CD4-positive, alpha-beta T cell (primary cell): Measurements from ENCODE around the gene PGAP3. TPM values are rescaled to one million over a fixed set of nuclear protein-coding genes. Genes with fewer than 3 reads are reported as not detected.

Experiments used
- ATAC-seq: fragments of 200-7000 bp; cut with Tn5 transposase; one replicate; pipeline ENCODE4 v1.10.0; 2022; ENCODE audit warnings: mild to moderate bottlenecking; ENCODE audit not compliant: poor library complexity
- CTCF ChIA-PET: fragments of 350-600 bp; sonication (Branson Sonifier 250); formaldehyde crosslinking; loops from one replicate; lab custom pipeline; 2021; ENCODE audit warnings: antibody characterized with exemption, inconsistent platforms; lab: Charles Lee
- POLR2A ChIA-PET: fragments of 350-600 bp; sonication (Branson Sonifier 250); formaldehyde crosslinking; loops from one replicate; lab custom pipeline; 2021; ENCODE audit warnings: antibody characterized with exemption, inconsistent platforms; lab: Charles Lee
- DNase-seq, 14 experiments: peaks; one replicate each; pipeline ENCODE4 v3.0.0-alpha.2; 2013 to 2020; ENCODE audit warnings: mixed read lengths in 2 of 14
- H3K27ac ChIP-seq, 2 donors: one replicate each; pipeline versions ENCODE4 v1.5.1 to v1.7.0; 2013; ENCODE audit warnings: low read length in 2 of 2, low read depth in 1 of 2, mild to moderate bottlenecking in 1 of 2
- H3K27me3 ChIP-seq, 2 experiments: 1 replicate in 1 of 2; 2 replicates in 1 of 2; pipeline versions ENCODE4 v1.6.1 to v1.7.0; 2013; ENCODE audit warnings: low read length in 2 of 2, control low read depth in 1 of 2, mild to moderate bottlenecking in 1 of 2, moderate library complexity in 1 of 2; ENCODE audit not compliant: insufficient read depth in 2 of 2, control insufficient read depth in 1 of 2
- H3K36me3 ChIP-seq: one replicate; pipeline ENCODE4 v1.6.1; 2013; ENCODE audit warnings: low read length, control low read depth; ENCODE audit not compliant: insufficient read depth
- H3K4me1 ChIP-seq: one replicate; pipeline ENCODE4 v1.6.1; 2013; ENCODE audit warnings: low read length, control low read depth; ENCODE audit not compliant: insufficient read depth
- H3K4me3 ChIP-seq: one replicate; pipeline ENCODE4 v1.5.1; 2013; ENCODE audit warnings: mild to moderate bottlenecking, low read length, moderate library complexity
- H3K9me3 ChIP-seq, 2 experiments: 1 replicate in 1 of 2; 2 replicates in 1 of 2; pipeline versions ENCODE4 v1.6.1 to v1.7.0; 2013; ENCODE audit warnings: low read length in 2 of 2, mild to moderate bottlenecking in 2 of 2, control low read depth in 1 of 2, moderate library complexity in 1 of 2; ENCODE audit not compliant: control insufficient read depth in 1 of 2, insufficient read depth in 1 of 2
- H3K27ac Mint-ChIP-seq: one replicate; pipeline ENCODE4 v1.8.0; 2020; ENCODE audit warnings: mixed read lengths
- H3K27me3 Mint-ChIP-seq: one replicate; pipeline ENCODE4 v1.8.0; 2021; ENCODE audit warnings: mixed read lengths
- H3K36me3 Mint-ChIP-seq: one replicate; pipeline ENCODE4 v1.8.0; 2021; ENCODE audit warnings: low read depth, mixed read lengths
- H3K4me1 Mint-ChIP-seq: one replicate; pipeline ENCODE4 v1.8.0; 2021; ENCODE audit warnings: low read depth, mixed read lengths
- H3K4me3 Mint-ChIP-seq: one replicate; pipeline ENCODE4 v1.8.0; 2020; ENCODE audit warnings: mild to moderate bottlenecking, mixed read lengths
- H3K9me3 Mint-ChIP-seq: one replicate; pipeline ENCODE4 v1.8.0; 2020; ENCODE audit warnings: mixed read lengths
- CTCF ChIP-seq: fragments of 200-600 bp; IDR thresholded peaks from one replicate; pipeline ENCODE4 v1.8.0; 2022; ENCODE audit warnings: antibody characterized with exemption, mild to moderate bottlenecking
- intact Hi-C, 2 experiments: fragments of 100-400 bp; cut with DNase I in 1 of 2; cut with micrococcal nuclease in 1 of 2; formaldehyde crosslinking; loops; one replicate each; pipeline versions ENCODE4 v1.15.1 to v1.9.0; 2023 to 2025; cut with DNase I, micrococcal nuclease
- microRNA-seq: library from miRNA; unstranded; fragments of <30 nt; microRNA quantifications from one replicate; pipeline ENCODE4 v1.2.0, GENCODE V29; 2021; ENCODE audit warnings: borderline microRNAs expressed, borderline replicate concordance
- total RNA-seq, 174 experiments: library from RNA in 2 of 174; stranded (reverse) in 2 of 174; gene quantifications; one replicate each; pipeline ENCODE4 v1.2.3 and lab custom pipeline; 2021 to 2026

PGAP3 gene
- total RNA-seq, 2 experiments from 2014 or later, result 26.1 to 30.7 TPM

- H3K4me3 Mint-ChIP-seq, result peak overlapping the region; percentile 62
- H3K27ac Mint-ChIP-seq, result peak overlapping the region; percentile 74
- no peak for TF ChIP-seq CTCF
- peaks cover 0 to 7% of the 10 kb centered on the region in 2 experiments for H3K9me3 ChIP-seq
- H3K27ac ChIP-seq, result no peak overlapping the region
- no peaks in the 10 kb centered on the region for H3K9me3 Mint-ChIP-seq
- intact Hi-C loops, result loop anchor here (1.0 to 10.0 kb wide), 14 partner anchors 12 to 358 kb away; partner anchors contain the start of genes IKZF3 (in 2 of the 2), MIEN1 (in 2 of the 2), PNMT (in 1 of the 2) and PSMD3 (in 1 of the 2)
- no peaks in the 10 kb centered on the region for H3K36me3 ChIP-seq
- H3K4me3 ChIP-seq, result peak overlapping the region; percentile 25
- CTCF ChIA-PET, result interaction anchor here (0.6 to 3.6 kb wide), 35 partner anchors 9 to 358 kb away, joined by 3 to 66 read pairs (median 7); partner anchors contain the start of genes CDK12, IKZF3, MIEN1 and PGAP3
- H3K27me3 Mint-ChIP-seq, result peaks cover 33% of the 10 kb centered on the region
- H3K4me1 ChIP-seq, result peaks cover 49% of the 10 kb centered on the region
- POLR2A ChIA-PET, result interaction anchor here (1.0 to 2.5 kb wide), 8 partner anchors 14 to 358 kb away, joined by 3 to 12 read pairs (median 6); partner anchors contain the start of genes MIEN1, PSMD3 and STARD3
- no peaks in the 10 kb centered on the region for H3K36me3 Mint-ChIP-seq
- ATAC-seq, result peak; percentile 51
- H3K4me1 Mint-ChIP-seq, result peaks cover 25% of the 10 kb centered on the region
- H3K27me3 ChIP-seq, result peaks cover 20 to 22% of the 10 kb centered on the region in 2 experiments
- peak in 6 of 14 experiments; percentile 13 to 69 (median 46) for DNase-seq
Observed at GRCh38 chr17:39622380-39623006, 65.4 kb downstream of the PGAP3 start.

- intact Hi-C loops, result loop anchor here (1.0 to 10.0 kb wide), 12 partner anchors 13 to 359 kb away; partner anchors contain the start of genes IKZF3 (in 2 of the 2), MIEN1 (in 2 of the 2), PSMD3 (in 1 of the 2) and STARD3 (in 1 of the 2)
- Histone ChIP-seq H3K4me1 (peaks cover 48% of the 10 kb centered on the region), H3K9me3 (peaks cover 0 to 5% of the 10 kb centered on the region in 2 experiments), H3K36me3 (no peaks in the 10 kb centered on the region), H3K27ac (no peak overlapping the region), H3K4me3 (peak overlapping the region; percentile 25), H3K27me3 (peaks cover 15 to 19% of the 10 kb centered on the region in 2 experiments)
- DNase-seq, result peak; percentile 67 to 96 (median 88)
- Mint-ChIP-seq H3K9me3 (no peaks in the 10 kb centered on the region), H3K27ac (peak overlapping the region; percentile 74), H3K27me3 (peaks cover 30% of the 10 kb centered on the region), H3K4me3 (peak overlapping the region; percentile 62), H3K36me3 (no peaks in the 10 kb centered on the region), H3K4me1 (peaks cover 25% of the 10 kb centered on the region)
- ATAC-seq, result peak; percentile 74
- TF ChIP-seq CTCF, result peak; percentile 100
- CTCF ChIA-PET, result interaction anchor here (0.6 to 3.6 kb wide), 56 partner anchors 8 to 640 kb away, joined by 3 to 66 read pairs (median 4); partner anchors contain the start of genes CDK12, IKZF3, MIEN1 and PGAP3
- POLR2A ChIA-PET, result interaction anchor here (0.5 to 2.5 kb wide), 18 partner anchors 15 to 359 kb away, joined by 3 to 12 read pairs (median 4); partner anchors contain the start of genes CDK12, MIEN1, ORMDL3 and PGAP3
Observed at GRCh38 chr17:39621523-39622379, 66.1 kb downstream of the PGAP3 start.

Small RNAs within 50 kb of the gene (microRNA-seq; reads per million reads assigned to microRNA genes)
- not detected for gene MIR4728

Other genes with a start within 250 kb of the PGAP3 start
- 10 to 100 TPM; 24.7 to 28.7 TPM for gene MED1, start 236.8 kb downstream of the PGAP3 start, total RNA-seq
- gene CDK12, start 226.6 kb downstream of the PGAP3 start, total RNA-seq, result 100 to 1,000 TPM in 1 of 2 experiments, 10 to 100 TPM in 1; 99.6 to 108 TPM
- gene NEUROD2, start 80.1 kb downstream of the PGAP3 start, total RNA-seq, result not detected
- gene PPP1R1B, start 61.1 kb downstream of the PGAP3 start, total RNA-seq, result under 1 TPM in 1 of 2 experiments, not detected in 1; 0.25 TPM
- 10 to 100 TPM; 96.5 to 99.9 TPM for gene STARD3, start 50.9 kb downstream of the PGAP3 start, total RNA-seq
- 1 to 10 TPM; 6.4 TPM for gene TCAP, start 22.7 kb downstream of the PGAP3 start, total RNA-seq
- gene PNMT, start 19.6 kb downstream of the PGAP3 start, total RNA-seq, result under 1 TPM in 1 of 2 experiments, not detected in 1; 0.47 TPM
- gene ERBB2, start 12.0 kb upstream of the PGAP3 start, total RNA-seq, result 1 to 10 TPM; 2.4 to 4.6 TPM
- 10 to 100 TPM; 31.5 to 32.3 TPM for gene MIEN1, start 42.5 kb upstream of the PGAP3 start, total RNA-seq
- gene GRB7, start 49.9 kb upstream of the PGAP3 start, total RNA-seq, result not detected
- gene IKZF3, start 176.3 kb upstream of the PGAP3 start, total RNA-seq, result 10 to 100 TPM; 39.7 to 39.9 TPM
- not detected for gene ZPBP2, start 180.1 kb upstream of the PGAP3 start, total RNA-seq
- gene GSDMB, start 230.6 kb upstream of the PGAP3 start, total RNA-seq, result 10 to 100 TPM; 22.3 to 22.7 TPM
- gene ORMDL3, start 239.5 kb upstream of the PGAP3 start, total RNA-seq, result 100 to 1,000 TPM; 103 to 105 TPM
- gene LRRC3C, start 239.7 kb upstream of the PGAP3 start, total RNA-seq, result not detected